ENCODE results near the gene AKT1S1. TPM values are rescaled to one million over a fixed set of nuclear protein-coding genes. Genes with fewer than 3 reads are reported as not detected.
A peak's percentile ranks its signal among the peaks of the same experiment; 100 is the strongest.

The AKT1S1 gene
- total and polyA plus RNA-seq, 3 donors from 2014 or later = 35.0 to 42.8 (median 35.7) TPM

- peak; percentile 98 for DNase-seq
- TF ChIP-seq, protein P1, sequence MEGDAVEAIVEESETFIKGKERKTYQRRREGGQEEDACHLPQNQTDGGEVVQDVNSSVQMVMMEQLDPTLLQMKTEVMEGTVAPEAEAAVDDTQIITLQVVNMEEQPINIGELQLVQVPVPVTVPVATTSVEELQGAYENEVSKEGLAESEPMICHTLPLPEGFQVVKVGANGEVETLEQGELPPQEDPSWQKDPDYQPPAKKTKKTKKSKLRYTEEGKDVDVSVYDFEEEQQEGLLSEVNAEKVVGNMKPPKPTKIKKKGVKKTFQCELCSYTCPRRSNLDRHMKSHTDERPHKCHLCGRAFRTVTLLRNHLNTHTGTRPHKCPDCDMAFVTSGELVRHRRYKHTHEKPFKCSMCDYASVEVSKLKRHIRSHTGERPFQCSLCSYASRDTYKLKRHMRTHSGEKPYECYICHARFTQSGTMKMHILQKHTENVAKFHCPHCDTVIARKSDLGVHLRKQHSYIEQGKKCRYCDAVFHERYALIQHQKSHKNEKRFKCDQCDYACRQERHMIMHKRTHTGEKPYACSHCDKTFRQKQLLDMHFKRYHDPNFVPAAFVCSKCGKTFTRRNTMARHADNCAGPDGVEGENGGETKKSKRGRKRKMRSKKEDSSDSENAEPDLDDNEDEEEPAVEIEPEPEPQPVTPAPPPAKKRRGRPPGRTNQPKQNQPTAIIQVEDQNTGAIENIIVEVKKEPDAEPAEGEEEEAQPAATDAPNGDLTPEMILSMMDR (IDR thresholded peaks at IDR 0.05) = no peak
- no peak for TF ChIP-seq POLR2A (IDR thresholded peaks at IDR 0.05)
- no peaks in the 10 kb centered on the region for H3K9me3 ChIP-seq
- peak overlapping the region; percentile 99 to 100 for H3K27ac ChIP-seq
- H3K4me1 ChIP-seq = peaks cover 19% of the 10 kb centered on the region
- intact Hi-C loops (cut with DNase I; ENCODE audit: low total_unique reads) = no loop called here
- WGBS, 2 donors = 1% methylated on average over 24 to 25 of the region's 46 CpGs
- H3K27me3 ChIP-seq = no peaks in the 10 kb centered on the region
- no peaks in the 10 kb centered on the region for H3K36me3 ChIP-seq (ENCODE audit: low read depth, missing control alignments)
- H3K4me3 ChIP-seq = peak overlapping the region; percentile 73 to 99
These were observed 634 bp downstream of the AKT1S1 start for GRCh38 chr19:49876422-49877019.

- no peaks in the 10 kb centered on the region for H3K36me3 ChIP-seq (ENCODE audit: low read depth, missing control alignments)
- intact Hi-C loops (cut with DNase I; ENCODE audit: low total_unique reads) = no loop called here
These were observed 1.2 kb downstream of the AKT1S1 start for GRCh38 chr19:49875857-49876421.

GRCh38 chr19:49875177-49875576 is 2.0 kb downstream of the AKT1S1 start:
- Histone ChIP-seq H3K4me1 (peaks cover 23% of the 10 kb centered on the region), H3K36me3 (ENCODE audit: low read depth, missing control alignments) (no peaks in the 10 kb centered on the region), H3K9me3 (no peaks in the 10 kb centered on the region), H3K4me3 (peak overlapping the region in 1 of 2 donors; percentile 99), H3K27me3 (no peaks in the 10 kb centered on the region), H3K27ac (peak overlapping the region; percentile 99 to 100)
- no peak for TF ChIP-seq POLR2A (IDR thresholded peaks at IDR 0.05)
- TF ChIP-seq, protein P1 (IDR thresholded peaks at IDR 0.05) = no peak
- 22 to 78% methylated on average over 2 to 4 of the region's 4 CpGs for WGBS, 2 donors
- DNase-seq = no peak
- intact Hi-C loops (cut with DNase I; ENCODE audit: low total_unique reads) = no loop called here

More at GRCh38 chr19:49875857-49876421, 1.2 kb downstream of the AKT1S1 start:
- Histone ChIP-seq H3K27me3 (no peaks in the 10 kb centered on the region), H3K9me3 (no peaks in the 10 kb centered on the region), H3K4me1 (peaks cover 19% of the 10 kb centered on the region), H3K27ac (peak overlapping the region; percentile 99 to 100), H3K4me3 (peak overlapping the region; percentile 73 to 99)
- 0 to 1% methylated on average over 14 to 27 of the region's 28 CpGs for WGBS, 2 donors
- peak; percentile 71 for DNase-seq
- TF ChIP-seq, protein P1 (IDR thresholded peaks at IDR 0.05) = no peak
- TF ChIP-seq POLR2A (IDR thresholded peaks at IDR 0.05) = no peak

- no peak for TF ChIP-seq POLR2A (IDR thresholded peaks at IDR 0.05)
- TF ChIP-seq, protein P1 (IDR thresholded peaks at IDR 0.05) = no peak
- 75 to 90% methylated on average over 5 to 11 of the region's 11 CpGs for WGBS, 2 donors
- DNase-seq = no peak
- H3K4me1 ChIP-seq = peaks cover 27% of the 10 kb centered on the region
- intact Hi-C loops (cut with DNase I; ENCODE audit: low total_unique reads) = no loop called here
- no peaks in the 10 kb centered on the region for H3K36me3 ChIP-seq (ENCODE audit: low read depth, missing control alignments)
- H3K27me3 ChIP-seq = no peaks in the 10 kb centered on the region
- no peak overlapping the region for H3K4me3 ChIP-seq
- H3K27ac ChIP-seq = peak overlapping the region in 1 of 2 donors; percentile 99
- no peaks in the 10 kb centered on the region for H3K9me3 ChIP-seq
These were observed 2.5 kb downstream of the AKT1S1 start for GRCh38 chr19:49874503-49875157.
